ENCODE results near the gene FHIP1B. TPM values are rescaled to one million over a fixed set of nuclear protein-coding genes. Genes with fewer than 3 reads are reported as not detected.

FHIP1B gene
- total RNA-seq, 1 experiment from 2014 or later: 32.1 TPM

GRCh38 chr11:6202041-6202440 is 32.4 kb downstream of the FHIP1B start:
- no peaks in the 10 kb centered on the region for H3K9me3 ChIP-seq (ENCODE audit: control insufficient read depth in 1 of 2, insufficient read depth in 1 of 2, low read depth in 1 of 2, low read length in 2 of 2)
- no peaks in the 10 kb centered on the region; a peak in 1 of 4 replicates for H3K36me3 ChIP-seq (ENCODE audit: control insufficient read depth in 1 of 2, insufficient read depth in 2 of 2, low read length in 2 of 2)
- H3K27me3 ChIP-seq (ENCODE audit: insufficient read depth, low read length): peaks cover 14% of the 10 kb centered on the region; the same call in 1 of the 2 replicates
- H3K9ac ChIP-seq (ENCODE audit: low read length): no peak overlapping the region
- no peaks in the 10 kb centered on the region for H4K20me1 ChIP-seq (ENCODE audit: insufficient read depth)
- no peak overlapping the region for H3K4me3 ChIP-seq (replicated peaks in 1 of 2; ENCODE audit: low read depth in 1 of 2, low read length in 2 of 2)
- no TSS peak for BruUV-seq (replicated peaks)
- no peaks in the 10 kb centered on the region for H3K4me1 ChIP-seq (ENCODE audit: control insufficient read depth in 1 of 2, insufficient read depth in 2 of 2, low read length in 2 of 2)
- ATAC-seq (no peak), DNase-seq (ENCODE audit: low read depth, low spot score) (no peak)
- intact Hi-C loops (cut with micrococcal nuclease): no loop called here
- H3K4me2 ChIP-seq (ENCODE audit: low read length): no peak overlapping the region
- ChIA-PET RAD21 (ENCODE audit: low non-redundant PET in 1 of 2, low total read pairs in 2 of 2, uncharacterized antibody in 2 of 2, unreplicated experiment in 2 of 2) (no interaction called here), CTCF (interaction anchor here (1.1 kb wide), 2 partner anchors 48 to 80 kb away, joined by 3 read pairs; no protein-coding TSS in a partner anchor), POLR2A (no interaction called here)
- H3K27ac ChIP-seq (ENCODE audit: low read depth, low read length): no peak overlapping the region
- TF ChIP-seq TCF7L2 (IDR thresholded peaks at IDR 0.05; ENCODE audit: borderline replicate concordance, extremely low read depth, insufficient read depth, insufficient read length): no peak
- TF ChIP-seq SP1 (IDR thresholded peaks at IDR 0.05; ENCODE audit: low read depth): no peak
- no peak for TF ChIP-seq SIN3A (IDR thresholded peaks at IDR 0.05; ENCODE audit: low read depth)
- TF ChIP-seq FOSL1 (IDR thresholded peaks at IDR 0.05; ENCODE audit: low read depth): no peak
- no peak for TF ChIP-seq ZNF274 (IDR thresholded peaks at IDR 0.05; ENCODE audit: low read depth, low read length)
- no peak for TF ChIP-seq ZFX (IDR thresholded peaks at IDR 0.05)
- no peak for TF ChIP-seq ELF1 (IDR thresholded peaks at IDR 0.05; ENCODE audit: borderline replicate concordance, low read depth)
- no peak for TF ChIP-seq RAD21 (IDR thresholded peaks at IDR 0.05; ENCODE audit: low read depth)
- TF ChIP-seq EZH2 (IDR thresholded peaks at IDR 0.05): no peak
- no peak for TF ChIP-seq CEBPB (IDR thresholded peaks at IDR 0.05; ENCODE audit: low read depth)
- H3K79me2 ChIP-seq (ENCODE audit: insufficient read depth, low read length): no peaks in the 10 kb centered on the region
- H3K9me2 ChIP-seq (ENCODE audit: insufficient read depth): no peaks in the 10 kb centered on the region
- no peak overlapping the region for H2AFZ ChIP-seq (ENCODE audit: low read depth, low read length, poor library complexity, severe bottlenecking)

- Histone ChIP-seq H3K4me3 (replicated peaks in 1 of 2; ENCODE audit: low read depth in 1 of 2, low read length in 2 of 2) (no peak overlapping the region), H3K4me1 (ENCODE audit: control insufficient read depth in 1 of 2, insufficient read depth in 2 of 2, low read length in 2 of 2) (no peaks in the 10 kb centered on the region), H3K4me2 (ENCODE audit: low read length) (no peak overlapping the region), H3K9ac (ENCODE audit: low read length) (no peak overlapping the region), H3K79me2 (ENCODE audit: insufficient read depth, low read length) (no peaks in the 10 kb centered on the region), H3K9me2 (ENCODE audit: insufficient read depth) (no peaks in the 10 kb centered on the region), H2AFZ (ENCODE audit: low read depth, low read length, poor library complexity, severe bottlenecking) (no peak overlapping the region), H3K27ac (ENCODE audit: low read depth, low read length) (no peak overlapping the region), H3K9me3 (ENCODE audit: control insufficient read depth in 1 of 2, insufficient read depth in 1 of 2, low read depth in 1 of 2, low read length in 2 of 2) (no peaks in the 10 kb centered on the region), H4K20me1 (ENCODE audit: insufficient read depth) (no peaks in the 10 kb centered on the region), H3K27me3 (ENCODE audit: insufficient read depth, low read length) (peaks cover 14% of the 10 kb centered on the region; the same call in 1 of the 2 replicates), H3K36me3 (ENCODE audit: control insufficient read depth in 1 of 2, insufficient read depth in 2 of 2, low read length in 2 of 2) (no peaks in the 10 kb centered on the region; a peak in 1 of 4 replicates)
- BruUV-seq (replicated peaks): no TSS peak
- ChIA-PET POLR2A (no interaction called here), CTCF (interaction anchor here (1.1 kb wide), 2 partner anchors 49 to 81 kb away, joined by 3 read pairs; no protein-coding TSS in a partner anchor), RAD21 (ENCODE audit: low non-redundant PET in 1 of 2, low total read pairs in 2 of 2, uncharacterized antibody in 2 of 2, unreplicated experiment in 2 of 2) (no interaction called here)
- DNase-seq (ENCODE audit: low read depth, low spot score) (no peak), ATAC-seq (no peak)
- intact Hi-C loops (cut with micrococcal nuclease): no loop called here
- TF ChIP-seq JUND (IDR thresholded peaks at IDR 0.05) (no peak), ATF3 (IDR thresholded peaks at IDR 0.05) (no peak), POLR2A (IDR thresholded peaks at IDR 0.05; ENCODE audit: borderline replicate concordance, extremely low read depth, insufficient read depth, insufficient read length) (no peak), ELF1 (IDR thresholded peaks at IDR 0.05; ENCODE audit: borderline replicate concordance, low read depth) (no peak), YY1 (IDR thresholded peaks at IDR 0.05; ENCODE audit: extremely low read depth, insufficient replicate concordance, low read depth, low read length) (no peak), EZH2 (IDR thresholded peaks at IDR 0.05) (no peak), SRF (IDR thresholded peaks at IDR 0.05; ENCODE audit: low read depth) (no peak), ZBTB33 (IDR thresholded peaks at IDR 0.05; ENCODE audit: extremely low read depth, insufficient replicate concordance, low read length) (no peak), ZNF274 (IDR thresholded peaks at IDR 0.05; ENCODE audit: low read depth, low read length) (no peak), SP1 (IDR thresholded peaks at IDR 0.05; ENCODE audit: low read depth) (no peak), SIN3A (IDR thresholded peaks at IDR 0.05; ENCODE audit: low read depth) (no peak), CBX3 (IDR thresholded peaks at IDR 0.05; ENCODE audit: low read depth) (no peak), TCF7L2 (IDR thresholded peaks at IDR 0.05; ENCODE audit: borderline replicate concordance, extremely low read depth, insufficient read depth, insufficient read length) (no peak), CEBPB (IDR thresholded peaks at IDR 0.05; ENCODE audit: low read depth) (no peak), EGR1 (IDR thresholded peaks at IDR 0.05; ENCODE audit: low read depth) (no peak), FOSL1 (IDR thresholded peaks at IDR 0.05; ENCODE audit: low read depth) (no peak)
Measured at GRCh38 chr11:6201481-6201880, 33.0 kb downstream of the FHIP1B start.

Measured in HCT116 (cell line).